Measurements from ENCODE around the gene SPOCK1.

DNA sequence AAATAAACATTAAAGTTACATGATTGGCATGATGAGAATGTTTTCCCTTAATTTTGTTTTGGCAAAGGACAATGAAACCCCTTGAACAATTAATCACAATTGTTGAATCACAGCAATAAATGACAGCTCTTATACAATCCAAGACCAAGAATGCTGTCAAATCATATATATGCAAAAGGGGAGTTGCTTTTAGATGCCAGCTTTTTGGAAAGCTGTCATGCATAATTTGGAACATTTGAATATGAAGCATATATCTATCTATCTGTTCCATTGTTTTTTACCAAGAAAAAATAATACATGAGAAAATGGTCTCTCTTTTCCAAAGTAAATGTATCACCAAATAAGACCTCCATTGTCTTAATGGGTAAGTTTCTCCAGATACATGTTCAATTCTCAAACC lies 44.5 kb downstream of the SPOCK1 start:
- TF ChIP-seq GATA3 (IDR thresholded peaks at IDR 0.05; ENCODE audit: low read depth, low read length) (no peak), GATA2 (IDR thresholded peaks at IDR 0.05; ENCODE audit: low read depth, low read length) (no peak)

Data from SH-SY5Y (cell line).